ENCODE data around the gene SHH. TPM values are rescaled to one million over a fixed set of nuclear protein-coding genes. Genes with fewer than 3 reads are reported as not detected.

Gene SHH
- total and polyA plus RNA-seq, 2 of the 13 experiments (the other 11 are each of a cell fraction or from before 2014, with no cell fraction given): 1.9 to 3.4 TPM

DNA sequence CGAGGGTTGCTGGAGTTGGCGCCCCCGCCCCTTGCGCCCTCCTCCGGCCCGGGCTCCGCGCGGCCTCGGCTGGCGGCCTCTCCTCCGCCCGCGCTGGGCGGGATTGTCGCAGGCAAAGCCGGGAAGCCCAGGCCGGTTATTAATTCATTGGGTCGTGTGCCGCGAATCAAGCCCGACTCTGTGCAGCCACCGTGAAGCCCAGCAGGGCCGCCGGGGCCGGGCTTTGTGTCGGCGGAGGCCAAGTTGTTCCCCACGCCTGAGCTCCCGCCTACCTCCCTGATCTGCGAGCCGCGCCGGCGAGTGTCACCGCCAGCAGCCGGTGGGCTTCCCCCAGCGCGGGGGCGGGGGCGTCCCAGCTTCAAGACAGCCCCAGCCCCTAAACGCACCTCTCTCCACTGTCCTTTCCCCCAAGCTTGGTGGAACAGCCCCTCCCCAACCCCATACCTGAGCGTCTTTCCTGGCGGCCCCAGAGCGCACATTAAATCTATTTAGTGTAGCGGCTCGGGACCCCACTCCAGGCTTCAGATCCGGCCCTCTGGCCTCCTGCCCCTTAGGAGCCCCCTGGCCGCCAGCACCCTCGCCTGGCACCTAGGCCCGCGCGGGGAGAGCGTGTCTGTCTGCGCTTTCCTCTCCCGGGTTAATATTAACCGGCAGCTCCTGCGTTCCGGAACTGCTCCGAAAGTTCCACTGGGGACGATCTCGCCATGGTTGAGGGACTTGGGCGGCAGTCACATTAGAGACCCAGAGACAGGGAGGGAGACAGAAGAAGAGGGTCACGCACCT, 3.5 kb downstream of the SHH start (continued):
- TF ChIP-seq, protein P1, sequence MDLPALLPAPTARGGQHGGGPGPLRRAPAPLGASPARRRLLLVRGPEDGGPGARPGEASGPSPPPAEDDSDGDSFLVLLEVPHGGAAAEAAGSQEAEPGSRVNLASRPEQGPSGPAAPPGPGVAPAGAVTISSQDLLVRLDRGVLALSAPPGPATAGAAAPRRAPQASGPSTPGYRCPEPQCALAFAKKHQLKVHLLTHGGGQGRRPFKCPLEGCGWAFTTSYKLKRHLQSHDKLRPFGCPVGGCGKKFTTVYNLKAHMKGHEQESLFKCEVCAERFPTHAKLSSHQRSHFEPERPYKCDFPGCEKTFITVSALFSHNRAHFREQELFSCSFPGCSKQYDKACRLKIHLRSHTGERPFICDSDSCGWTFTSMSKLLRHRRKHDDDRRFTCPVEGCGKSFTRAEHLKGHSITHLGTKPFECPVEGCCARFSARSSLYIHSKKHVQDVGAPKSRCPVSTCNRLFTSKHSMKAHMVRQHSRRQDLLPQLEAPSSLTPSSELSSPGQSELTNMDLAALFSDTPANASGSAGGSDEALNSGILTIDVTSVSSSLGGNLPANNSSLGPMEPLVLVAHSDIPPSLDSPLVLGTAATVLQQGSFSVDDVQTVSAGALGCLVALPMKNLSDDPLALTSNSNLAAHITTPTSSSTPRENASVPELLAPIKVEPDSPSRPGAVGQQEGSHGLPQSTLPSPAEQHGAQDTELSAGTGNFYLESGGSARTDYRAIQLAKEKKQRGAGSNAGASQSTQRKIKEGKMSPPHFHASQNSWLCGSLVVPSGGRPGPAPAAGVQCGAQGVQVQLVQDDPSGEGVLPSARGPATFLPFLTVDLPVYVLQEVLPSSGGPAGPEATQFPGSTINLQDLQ (CRISPR knock-in tag; IDR thresholded peaks at IDR 0.05): no peak
- TF ChIP-seq TAF1 (CRISPR knock-in tag; IDR thresholded peaks at IDR 0.05) (peak; percentile 59), XBP1 (CRISPR knock-in tag; IDR thresholded peaks at IDR 0.05) (0 out of 2 replicates have a peak, but pooled peaks have one; percentile 37), ZNF569 (CRISPR knock-in tag; IDR thresholded peaks at IDR 0.05; ENCODE audit: borderline replicate concordance) (no peak), ZNF616 (CRISPR knock-in tag; IDR thresholded peaks at IDR 0.05; ENCODE audit: low read depth) (no peak), KDM1A (CRISPR knock-in tag; IDR thresholded peaks at IDR 0.05) (no peak), ZNF768 (CRISPR knock-in tag; IDR thresholded peaks at IDR 0.05) (0 out of 2 replicates have a peak, but pooled peaks have one; percentile 16), ZNF44 (CRISPR knock-in tag; IDR thresholded peaks at IDR 0.05) (no peak), SALL2 (CRISPR knock-in tag; IDR thresholded peaks at IDR 0.05) (no peak), ZNF670 (CRISPR knock-in tag; IDR thresholded peaks at IDR 0.05; ENCODE audit: borderline replicate concordance) (0 out of 2 replicates have a peak, but pooled peaks have one; percentile 83), HNRNPUL1 (IDR thresholded peaks at IDR 0.05; ENCODE audit: low read depth, low read length) (peak; percentile 87; the same call in 1 of the 2 replicates), ZNF317 (CRISPR knock-in tag; IDR thresholded peaks at IDR 0.05) (no peak), NKX3-1 (CRISPR knock-in tag; IDR thresholded peaks at IDR 0.05) (no peak; the same call in 1 of the 2 replicates)
- TF ChIP-seq, protein P2, sequence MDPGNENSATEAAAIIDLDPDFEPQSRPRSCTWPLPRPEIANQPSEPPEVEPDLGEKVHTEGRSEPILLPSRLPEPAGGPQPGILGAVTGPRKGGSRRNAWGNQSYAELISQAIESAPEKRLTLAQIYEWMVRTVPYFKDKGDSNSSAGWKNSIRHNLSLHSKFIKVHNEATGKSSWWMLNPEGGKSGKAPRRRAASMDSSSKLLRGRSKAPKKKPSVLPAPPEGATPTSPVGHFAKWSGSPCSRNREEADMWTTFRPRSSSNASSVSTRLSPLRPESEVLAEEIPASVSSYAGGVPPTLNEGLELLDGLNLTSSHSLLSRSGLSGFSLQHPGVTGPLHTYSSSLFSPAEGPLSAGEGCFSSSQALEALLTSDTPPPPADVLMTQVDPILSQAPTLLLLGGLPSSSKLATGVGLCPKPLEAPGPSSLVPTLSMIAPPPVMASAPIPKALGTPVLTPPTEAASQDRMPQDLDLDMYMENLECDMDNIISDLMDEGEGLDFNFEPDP (CRISPR knock-in tag; conservative IDR thresholded peaks at IDR 0.05): 0 out of 2 replicates have a peak, but pooled peaks have one; percentile 38
- TF ChIP-seq, protein P3, sequence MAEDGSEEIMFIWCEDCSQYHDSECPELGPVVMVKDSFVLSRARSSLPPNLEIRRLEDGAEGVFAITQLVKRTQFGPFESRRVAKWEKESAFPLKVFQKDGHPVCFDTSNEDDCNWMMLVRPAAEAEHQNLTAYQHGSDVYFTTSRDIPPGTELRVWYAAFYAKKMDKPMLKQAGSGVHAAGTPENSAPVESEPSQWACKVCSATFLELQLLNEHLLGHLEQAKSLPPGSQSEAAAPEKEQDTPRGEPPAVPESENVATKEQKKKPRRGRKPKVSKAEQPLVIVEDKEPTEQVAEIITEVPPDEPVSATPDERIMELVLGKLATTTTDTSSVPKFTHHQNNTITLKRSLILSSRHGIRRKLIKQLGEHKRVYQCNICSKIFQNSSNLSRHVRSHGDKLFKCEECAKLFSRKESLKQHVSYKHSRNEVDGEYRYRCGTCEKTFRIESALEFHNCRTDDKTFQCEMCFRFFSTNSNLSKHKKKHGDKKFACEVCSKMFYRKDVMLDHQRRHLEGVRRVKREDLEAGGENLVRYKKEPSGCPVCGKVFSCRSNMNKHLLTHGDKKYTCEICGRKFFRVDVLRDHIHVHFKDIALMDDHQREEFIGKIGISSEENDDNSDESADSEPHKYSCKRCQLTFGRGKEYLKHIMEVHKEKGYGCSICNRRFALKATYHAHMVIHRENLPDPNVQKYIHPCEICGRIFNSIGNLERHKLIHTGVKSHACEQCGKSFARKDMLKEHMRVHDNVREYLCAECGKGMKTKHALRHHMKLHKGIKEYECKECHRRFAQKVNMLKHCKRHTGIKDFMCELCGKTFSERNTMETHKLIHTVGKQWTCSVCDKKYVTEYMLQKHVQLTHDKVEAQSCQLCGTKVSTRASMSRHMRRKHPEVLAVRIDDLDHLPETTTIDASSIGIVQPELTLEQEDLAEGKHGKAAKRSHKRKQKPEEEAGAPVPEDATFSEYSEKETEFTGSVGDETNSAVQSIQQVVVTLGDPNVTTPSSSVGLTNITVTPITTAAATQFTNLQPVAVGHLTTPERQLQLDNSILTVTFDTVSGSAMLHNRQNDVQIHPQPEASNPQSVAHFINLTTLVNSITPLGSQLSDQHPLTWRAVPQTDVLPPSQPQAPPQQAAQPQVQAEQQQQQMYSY (CRISPR knock-in tag; IDR thresholded peaks at IDR 0.05): no peak
- TF ChIP-seq, protein P4, sequence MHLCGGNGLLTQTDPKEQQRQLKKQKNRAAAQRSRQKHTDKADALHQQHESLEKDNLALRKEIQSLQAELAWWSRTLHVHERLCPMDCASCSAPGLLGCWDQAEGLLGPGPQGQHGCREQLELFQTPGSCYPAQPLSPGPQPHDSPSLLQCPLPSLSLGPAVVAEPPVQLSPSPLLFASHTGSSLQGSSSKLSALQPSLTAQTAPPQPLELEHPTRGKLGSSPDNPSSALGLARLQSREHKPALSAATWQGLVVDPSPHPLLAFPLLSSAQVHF (CRISPR knock-in tag; IDR thresholded peaks at IDR 0.05): no peak
- TF ChIP-seq, protein P5, sequence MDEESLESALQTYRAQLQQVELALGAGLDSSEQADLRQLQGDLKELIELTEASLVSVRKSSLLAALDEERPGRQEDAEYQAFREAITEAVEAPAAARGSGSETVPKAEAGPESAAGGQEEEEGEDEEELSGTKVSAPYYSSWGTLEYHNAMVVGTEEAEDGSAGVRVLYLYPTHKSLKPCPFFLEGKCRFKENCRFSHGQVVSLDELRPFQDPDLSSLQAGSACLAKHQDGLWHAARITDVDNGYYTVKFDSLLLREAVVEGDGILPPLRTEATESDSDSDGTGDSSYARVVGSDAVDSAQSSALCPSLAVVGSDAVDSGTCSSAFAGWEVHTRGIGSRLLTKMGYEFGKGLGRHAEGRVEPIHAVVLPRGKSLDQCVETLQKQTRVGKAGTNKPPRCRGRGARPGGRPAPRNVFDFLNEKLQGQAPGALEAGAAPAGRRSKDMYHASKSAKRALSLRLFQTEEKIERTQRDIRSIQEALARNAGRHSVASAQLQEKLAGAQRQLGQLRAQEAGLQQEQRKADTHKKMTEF (CRISPR knock-in tag; IDR thresholded peaks at IDR 0.05): peak; percentile 17; the same call in 1 of the 2 replicates
- TF ChIP-seq, protein P6, sequence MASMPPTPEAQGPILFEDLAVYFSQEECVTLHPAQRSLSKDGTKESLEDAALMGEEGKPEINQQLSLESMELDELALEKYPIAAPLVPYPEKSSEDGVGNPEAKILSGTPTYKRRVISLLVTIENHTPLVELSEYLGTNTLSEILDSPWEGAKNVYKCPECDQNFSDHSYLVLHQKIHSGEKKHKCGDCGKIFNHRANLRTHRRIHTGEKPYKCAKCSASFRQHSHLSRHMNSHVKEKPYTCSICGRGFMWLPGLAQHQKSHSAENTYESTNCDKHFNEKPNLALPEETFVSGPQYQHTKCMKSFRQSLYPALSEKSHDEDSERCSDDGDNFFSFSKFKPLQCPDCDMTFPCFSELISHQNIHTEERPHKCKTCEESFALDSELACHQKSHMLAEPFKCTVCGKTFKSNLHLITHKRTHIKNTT (CRISPR knock-in tag; IDR thresholded peaks at IDR 0.05): no peak

All from HepG2 (cell line).